NCI-H2227 (cell line): ENCODE data around the gene PAX7.

Experiments used
- DNase-seq: peaks from one replicate; lab custom pipeline; 2025; ENCODE audit not compliant: unreplicated experiment; lab: John Stamatoyannopoulos, UW

Gene PAX7

DNA sequence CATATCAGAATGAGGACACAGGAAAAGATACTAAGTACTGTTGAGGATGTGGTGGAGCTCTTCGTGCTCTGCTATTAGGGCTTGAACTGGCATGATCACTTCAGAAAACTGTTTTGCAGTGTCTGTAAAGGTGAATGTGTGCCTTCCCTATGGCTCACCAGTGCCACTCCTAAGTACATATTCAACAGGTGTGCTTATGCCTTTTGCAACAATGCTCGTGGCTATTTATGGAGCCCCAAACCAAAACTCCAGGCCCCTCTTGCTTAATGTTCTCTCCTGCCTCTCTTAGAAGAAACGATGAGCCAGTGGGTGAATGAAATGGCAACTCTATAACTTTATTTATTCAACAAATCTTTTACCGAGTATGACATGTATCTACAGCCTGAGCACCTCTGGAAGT lies 158.6 kb downstream of the PAX7 start:
- no peak for DNase-seq

DNA sequence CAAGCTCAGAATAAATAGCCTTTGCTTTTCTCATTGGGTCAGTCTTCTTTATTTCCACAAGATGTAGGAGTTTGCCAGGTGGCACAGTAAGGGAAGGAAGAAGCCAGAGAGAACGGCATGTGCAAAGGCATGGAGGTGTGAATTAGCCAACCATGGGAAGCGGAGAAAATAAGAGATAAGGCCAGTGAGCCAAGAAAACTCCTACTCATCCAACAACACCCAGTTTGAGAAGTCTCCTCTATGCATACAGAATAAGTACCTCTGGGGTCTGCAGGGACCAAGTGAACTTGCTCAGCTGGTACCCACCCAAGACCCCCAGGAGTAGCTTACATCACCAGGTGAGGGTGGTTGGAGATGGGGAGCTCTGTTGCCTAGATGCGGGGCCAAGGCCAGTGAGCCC lies 162.1 kb downstream of the PAX7 start:
- DNase-seq: no peak

DNA sequence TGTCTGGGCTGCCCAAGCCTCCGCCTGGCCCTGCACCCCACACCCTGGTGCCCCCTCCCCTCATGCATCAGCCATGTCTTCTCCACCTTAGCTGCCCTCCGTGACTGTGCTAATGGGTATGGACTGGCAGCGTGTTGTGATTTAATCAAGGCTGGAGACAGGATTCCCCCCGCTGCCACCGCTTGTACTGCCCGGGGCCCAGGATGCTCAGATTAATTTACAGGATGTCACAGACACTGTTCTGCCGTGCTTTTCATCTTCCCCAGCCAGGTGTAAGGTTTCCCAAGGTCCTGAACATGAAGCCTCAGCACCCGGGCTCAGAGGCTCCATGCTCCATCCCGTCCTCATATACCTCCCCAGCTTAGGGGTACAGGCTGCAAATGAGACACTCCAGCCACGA lies 162.5 kb downstream of the PAX7 start:
- no peak for DNase-seq

DNA sequence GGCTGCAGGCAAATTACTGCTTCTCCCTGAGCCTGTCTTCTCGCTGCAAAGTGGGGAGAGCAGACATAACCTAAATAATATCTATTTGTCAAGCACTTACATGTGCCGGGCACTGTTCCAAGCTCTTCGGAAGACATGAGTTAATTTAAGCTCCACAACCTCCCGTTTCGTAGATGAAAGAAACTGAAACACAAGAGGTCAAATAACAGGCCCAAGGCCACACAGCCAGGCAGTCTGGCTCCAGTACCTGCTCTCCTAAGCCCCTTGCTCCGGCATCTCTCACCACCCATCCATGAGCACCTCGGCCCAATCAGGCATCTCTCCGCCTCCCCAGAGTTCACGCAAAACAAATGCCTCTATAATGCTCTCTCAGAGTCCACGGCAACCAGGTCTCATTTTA lies 163.4 kb downstream of the PAX7 start:
- DNase-seq: peak; percentile 37

GRCh38 chr1:18794561-18794960 lies 163.9 kb downstream of the PAX7 start:
- peak; percentile 49 for DNase-seq

- DNase-seq: no peak
These were observed 164.5 kb downstream of the PAX7 start for GRCh38 chr1:18795002-18795689.

- DNase-seq: no peak
These were observed 166.3 kb downstream of the PAX7 start for GRCh38 chr1:18796950-18797349.
